Bronchial epithelial cell (primary cell): ENCODE data around the gene ANKRD22. TPM values are rescaled to one million over a fixed set of nuclear protein-coding genes. Genes with fewer than 3 reads are reported as not detected.

Experiments
- DNase-seq: peaks from one replicate; pipeline ENCODE4 v3.0.0-alpha.2; 2010; ENCODE audit warnings: low read depth
- FAIRE-seq: peaks from 2 replicates; lab custom pipeline; 2011; peaks lifted over from hg19 to GRCh38; lab: Jason Lieb, UNC
- H3K27me3 ChIP-seq: 2 replicates; pipeline ENCODE4 v1.5.1; 2011; ENCODE audit warnings: low read length; ENCODE audit not compliant: control insufficient read depth, insufficient read depth
- H3K36me3 ChIP-seq: 2 replicates; pipeline ENCODE4 v1.5.1; 2011; ENCODE audit warnings: low read length; ENCODE audit not compliant: control insufficient read depth, insufficient read depth
- H3K4me3 ChIP-seq: 2 replicates; pipeline ENCODE4 v1.5.1; 2011; ENCODE audit warnings: mild to moderate bottlenecking, low read depth, low read length, control low read depth
- total RNA-seq: library from RNA; depleted of rRNA; stranded (reverse); fragments of >200 nt; gene quantifications from 2 replicates; pipeline ENCODE4 v1.2.1, GENCODE V29; 2014
- TF ChIP-seq, protein P1 (sequence below): IDR thresholded peaks from 2 replicates; pipeline ENCODE4 v1.5.1; 2011; ENCODE audit warnings: mild to moderate bottlenecking, moderate library complexity, low read length, control low read depth, inconsistent platforms; ENCODE audit not compliant: insufficient read depth, severe bottlenecking

Gene ANKRD22
- total RNA-seq, 1 donor from 2014 or later, result 5.3 TPM

DNA sequence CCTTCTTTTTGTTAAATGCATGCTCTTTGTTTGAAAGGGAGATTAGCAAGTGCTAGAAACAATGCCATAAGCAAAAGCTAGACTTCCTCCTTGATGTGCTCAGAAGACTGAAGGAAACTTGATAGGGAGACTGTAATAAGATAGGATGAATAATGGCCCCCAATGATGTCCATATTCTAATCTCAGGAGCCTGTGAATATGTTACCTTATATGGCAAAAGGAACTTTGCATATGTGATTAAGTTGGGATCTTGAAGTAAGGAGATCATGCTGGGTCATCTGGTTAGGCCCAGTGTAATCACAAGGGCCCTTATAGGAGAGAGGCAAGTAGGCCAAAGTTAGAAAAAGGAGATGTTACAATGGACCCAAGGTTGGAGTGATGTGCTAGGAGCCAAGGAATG, 62.7 kb downstream of the ANKRD22 start:
- Histone ChIP-seq H3K27me3 (no peaks in the 10 kb centered on the region), H3K4me3 (no peak overlapping the region), H3K36me3 (no peaks in the 10 kb centered on the region)
- DNase-seq (no peak), FAIRE-seq (no peak)
- TF ChIP-seq, protein P1, sequence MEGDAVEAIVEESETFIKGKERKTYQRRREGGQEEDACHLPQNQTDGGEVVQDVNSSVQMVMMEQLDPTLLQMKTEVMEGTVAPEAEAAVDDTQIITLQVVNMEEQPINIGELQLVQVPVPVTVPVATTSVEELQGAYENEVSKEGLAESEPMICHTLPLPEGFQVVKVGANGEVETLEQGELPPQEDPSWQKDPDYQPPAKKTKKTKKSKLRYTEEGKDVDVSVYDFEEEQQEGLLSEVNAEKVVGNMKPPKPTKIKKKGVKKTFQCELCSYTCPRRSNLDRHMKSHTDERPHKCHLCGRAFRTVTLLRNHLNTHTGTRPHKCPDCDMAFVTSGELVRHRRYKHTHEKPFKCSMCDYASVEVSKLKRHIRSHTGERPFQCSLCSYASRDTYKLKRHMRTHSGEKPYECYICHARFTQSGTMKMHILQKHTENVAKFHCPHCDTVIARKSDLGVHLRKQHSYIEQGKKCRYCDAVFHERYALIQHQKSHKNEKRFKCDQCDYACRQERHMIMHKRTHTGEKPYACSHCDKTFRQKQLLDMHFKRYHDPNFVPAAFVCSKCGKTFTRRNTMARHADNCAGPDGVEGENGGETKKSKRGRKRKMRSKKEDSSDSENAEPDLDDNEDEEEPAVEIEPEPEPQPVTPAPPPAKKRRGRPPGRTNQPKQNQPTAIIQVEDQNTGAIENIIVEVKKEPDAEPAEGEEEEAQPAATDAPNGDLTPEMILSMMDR, result no peak

DNA sequence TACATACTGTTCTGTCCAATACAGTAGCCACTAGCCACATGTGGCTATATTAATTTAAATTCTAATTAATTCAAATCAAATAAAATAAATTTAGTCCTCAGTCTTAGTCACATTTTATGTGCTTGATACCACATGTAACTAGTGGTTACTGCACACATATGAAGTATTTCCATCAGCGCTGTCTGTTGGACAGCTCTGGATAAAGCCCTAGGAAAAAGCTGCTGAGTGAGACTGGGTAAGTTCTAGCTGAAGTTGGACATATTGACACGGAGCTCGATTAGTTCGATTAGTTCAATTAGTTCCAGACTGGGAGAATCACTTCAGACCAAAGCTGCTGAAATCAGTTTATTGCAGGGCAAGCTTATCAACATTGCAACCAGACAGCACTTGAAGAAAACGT, 64.2 kb downstream of the ANKRD22 start:
- Histone ChIP-seq H3K4me3 (no peak overlapping the region), H3K27me3 (no peaks in the 10 kb centered on the region), H3K36me3 (no peaks in the 10 kb centered on the region)
- TF ChIP-seq, protein P1, result no peak
- FAIRE-seq (peak; percentile 18), DNase-seq (no peak)

DNA sequence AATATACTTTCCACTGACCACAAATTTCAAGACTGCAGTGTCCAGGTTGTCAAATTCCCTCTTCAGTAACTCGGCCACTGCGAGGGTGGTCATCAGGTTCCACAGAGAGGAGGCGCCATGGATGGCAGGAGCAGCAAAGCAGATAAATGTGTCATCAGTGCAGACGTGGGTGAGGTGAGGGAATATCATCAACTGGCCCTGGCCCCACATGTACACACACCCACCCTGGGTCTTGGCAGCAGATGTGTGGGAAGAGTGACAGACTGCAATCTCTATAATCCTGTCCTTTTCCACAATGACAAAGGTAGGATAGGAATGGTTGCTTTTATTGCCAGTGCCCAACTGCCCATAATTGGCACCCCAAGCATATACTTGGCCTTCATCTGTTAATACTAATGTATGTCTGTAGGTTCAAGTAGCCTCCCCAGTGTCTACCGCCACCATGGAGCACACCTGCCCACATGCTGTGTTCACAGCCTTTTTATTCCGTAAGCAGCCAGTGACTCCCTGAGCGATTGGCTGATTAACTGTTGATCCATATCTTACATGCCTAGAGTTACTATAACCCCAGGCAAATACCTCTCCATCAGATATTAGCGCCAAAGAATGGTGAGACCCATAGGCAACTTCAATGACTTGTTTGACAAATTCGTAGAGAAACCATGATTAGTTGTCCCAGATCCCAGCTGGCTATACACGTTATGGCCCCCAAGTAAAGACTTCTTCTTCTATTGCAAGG, 65.4 kb downstream of the ANKRD22 start:
- H3K36me3 ChIP-seq, result no peaks in the 10 kb centered on the region
- H3K4me3 ChIP-seq, result no peak overlapping the region
- DNase-seq (no peak), FAIRE-seq (no peak)
- TF ChIP-seq, protein P1, result no peak
- no peaks in the 10 kb centered on the region for H3K27me3 ChIP-seq

DNA sequence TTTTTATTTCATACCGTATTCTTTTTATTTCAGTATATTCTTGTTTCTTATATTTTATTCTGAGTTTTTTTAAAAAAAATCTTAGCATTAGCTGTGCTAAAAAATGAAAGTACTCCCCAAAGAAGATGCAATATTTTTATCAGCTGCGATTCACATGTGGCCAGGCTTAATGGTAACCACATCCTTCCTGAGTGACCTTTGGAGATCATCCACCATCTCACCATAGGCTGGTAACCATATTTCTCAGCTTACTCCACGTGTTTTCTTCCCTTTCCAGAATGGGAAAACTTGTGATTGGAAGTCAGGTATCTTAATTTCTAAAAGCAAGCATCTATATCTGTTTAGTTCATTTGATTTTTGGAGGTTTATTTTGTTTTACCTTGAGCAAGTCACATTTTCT, 67.9 kb downstream of the ANKRD22 start:
- Histone ChIP-seq H3K4me3 (no peak overlapping the region), H3K27me3 (no peaks in the 10 kb centered on the region), H3K36me3 (no peaks in the 10 kb centered on the region)
- TF ChIP-seq, protein P1, result no peak
- FAIRE-seq (no peak), DNase-seq (no peak)

DNA sequence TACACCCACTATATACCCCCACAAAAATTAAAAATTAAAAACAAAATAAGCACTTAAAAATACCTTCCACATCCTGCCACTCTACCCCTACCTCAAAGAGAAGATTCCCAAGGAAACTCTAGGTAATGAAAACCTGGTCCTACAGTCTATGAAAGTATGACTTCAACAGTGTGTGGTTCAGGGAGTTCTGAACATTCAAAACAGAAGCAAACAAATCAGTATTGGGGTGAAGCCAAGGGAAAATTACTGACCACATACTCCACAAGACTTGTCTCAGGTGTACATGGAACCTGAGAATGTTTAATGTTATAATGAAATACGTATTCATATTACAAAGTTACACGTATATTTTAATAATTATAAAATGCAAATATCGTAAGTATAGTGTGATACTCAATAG, 69.4 kb downstream of the ANKRD22 start:
- Histone ChIP-seq H3K27me3 (no peaks in the 10 kb centered on the region), H3K36me3 (no peaks in the 10 kb centered on the region), H3K4me3 (no peak overlapping the region)
- DNase-seq (no peak), FAIRE-seq (no peak)
- TF ChIP-seq, protein P1, result no peak

DNA sequence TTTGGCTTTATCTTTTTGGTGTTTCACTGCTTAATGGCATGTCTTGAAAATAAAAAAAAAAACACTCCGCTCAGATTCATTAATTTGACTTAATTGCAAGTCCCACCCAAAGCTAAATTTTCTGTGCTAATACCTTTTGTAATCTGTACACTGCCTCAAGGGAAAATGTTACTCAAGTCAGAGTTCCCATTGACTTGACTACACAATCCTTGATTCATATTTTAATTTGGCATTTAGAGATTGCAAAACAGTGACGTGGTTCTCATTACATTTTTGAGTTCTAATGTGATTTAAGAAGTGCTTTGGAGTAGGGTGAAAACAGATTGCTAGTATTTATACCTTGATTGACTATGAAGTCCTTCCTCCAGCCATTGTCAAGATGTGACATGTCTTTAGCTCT, 70.4 kb downstream of the ANKRD22 start:
- DNase-seq, result peak; percentile 61
- TF ChIP-seq, protein P1, result no peak
- H3K27me3 ChIP-seq, result no peaks in the 10 kb centered on the region
- FAIRE-seq, result no peak
- H3K36me3 ChIP-seq, result no peaks in the 10 kb centered on the region
- H3K4me3 ChIP-seq, result no peak overlapping the region
